K562 (cell line): ENCODE results near the gene MRPL33. TPM values are rescaled to one million over a fixed set of nuclear protein-coding genes. Genes with fewer than 3 reads are reported as not detected.

Source experiments
- ATAC-seq: fragments of 200-7000 bp; cut with Tn5 transposase; 3 replicates; pipeline ENCODE4 v1.9.1; 2020; ENCODE audit warnings: moderate library complexity
- BruUV-seq: library from RNA; stranded (reverse); fragments of 400-500 nt; replicated peaks from 2 replicates; lab custom pipeline; 2021; lab: Mats Ljungman, UMichigan
- CTCF ChIA-PET: fragments of 300-600 bp; formaldehyde crosslinking; extraction: SDS; loops from one replicate; lab custom pipeline; 2021; ENCODE audit warnings: low intra/inter-chr PET ratio; lab: Yijun Ruan, JAX
- POLR2A ChIA-PET: fragments of 300-600, 350-650 bp; sonication (Branson Sonifier 250); formaldehyde crosslinking; extraction: SDS; loops from one replicate; lab custom pipeline; 2021; ENCODE audit warnings: antibody characterized with exemption, inconsistent platforms; lab: Yijun Ruan, JAX
- DNase-seq, 4 experiments: peaks; one replicate each; pipeline versions ENCODE4 v3.0.0 to v3.0.0-alpha.2; 2011 to 2018; ENCODE audit warnings: low spot score in 3 of 4, mixed read lengths in 3 of 4; ENCODE audit errors: extremely low read depth in 1 of 4
- FAIRE-seq: peaks from 2 replicates; lab custom pipeline; 2011; peaks lifted over from hg19 to GRCh38; lab: Jason Lieb, UNC
- H2AFZ ChIP-seq: 2 replicates; pipeline ENCODE4 v1.6.0; 2011; ENCODE audit warnings: low read depth, low read length, control low read depth, inconsistent platforms
- H3K27ac ChIP-seq: fragments of 200-600 bp; 3 replicates; pipeline ENCODE4 v1.8.0; 2011; ENCODE audit warnings: low read depth, mild to moderate bottlenecking, control low read depth, inconsistent platforms, low read length, moderate library complexity, mixed read lengths; ENCODE audit errors: extremely low read depth
- H3K27me3 ChIP-seq, 2 experiments: fragments of 300-600 bp in 1 of 2; 2 replicates in 1 of 2; 3 replicates in 1 of 2; pipeline versions ENCODE4 v1.6.0 to v1.8.0; 2011; ENCODE audit warnings: inconsistent platforms in 2 of 2, low read length in 2 of 2, mild to moderate bottlenecking in 1 of 2, mixed read lengths in 1 of 2, moderate library complexity in 1 of 2; ENCODE audit not compliant: control insufficient read depth in 2 of 2, insufficient read depth in 2 of 2
- H3K36me3 ChIP-seq: fragments of 300-600 bp; 3 replicates; pipeline ENCODE4 v1.8.0; 2011; ENCODE audit warnings: mild to moderate bottlenecking, low read length, inconsistent platforms; ENCODE audit not compliant: control insufficient read depth, insufficient read depth
- H3K4me1 ChIP-seq, 2 experiments: fragments of 200-600 bp in 1 of 2; replicated peaks in 1 of 2; 2 replicates in 1 of 2; 3 replicates in 1 of 2; pipeline versions ENCODE4 v1.5.1 to v1.8.0; 2011; ENCODE audit warnings: inconsistent platforms in 2 of 2, low read length in 2 of 2, mild to moderate bottlenecking in 1 of 2, mixed read lengths in 1 of 2, moderate library complexity in 1 of 2; ENCODE audit not compliant: control insufficient read depth in 2 of 2, insufficient read depth in 2 of 2
- H3K4me2 ChIP-seq: 2 replicates; pipeline ENCODE4 v1.6.1; 2011; ENCODE audit warnings: low read length, control low read depth, inconsistent platforms, mixed read lengths; ENCODE audit not compliant: insufficient read depth
- H3K4me3 ChIP-seq: fragments of 200-600 bp; sonication (generic), shearing (Covaris generic); 2 replicates; pipeline ENCODE4 v1.5.1; 2016; ENCODE audit warnings: control low read depth, inconsistent platforms
- H3K79me2 ChIP-seq: fragments of 200-600 bp; 3 replicates; pipeline ENCODE4 v1.8.0; 2011; ENCODE audit warnings: low read length, inconsistent platforms; ENCODE audit not compliant: control insufficient read depth, insufficient read depth
- H3K9ac ChIP-seq, 2 experiments: 2 replicates each; pipeline versions ENCODE4 v1.6.0 to v1.6.1; 2011; ENCODE audit warnings: low read depth in 2 of 2, low read length in 2 of 2, control low read depth in 1 of 2, inconsistent platforms in 1 of 2, mild to moderate bottlenecking in 1 of 2, mixed read lengths in 1 of 2; ENCODE audit not compliant: insufficient read depth in 1 of 2
- H3K9me1 ChIP-seq: one replicate; pipeline ENCODE4 v1.6.0; 2011; ENCODE audit warnings: inconsistent platforms, mild to moderate bottlenecking, low read length, moderate library complexity; ENCODE audit not compliant: control insufficient read depth, insufficient read depth
- H3K9me3 ChIP-seq: replicated peaks from 2 replicates; pipeline ENCODE4 v1.5.1; 2011; ENCODE audit warnings: low read depth, low read length, inconsistent platforms; ENCODE audit not compliant: control insufficient read depth, insufficient read depth
- H4K20me1 ChIP-seq: replicated peaks from 2 replicates; pipeline ENCODE4 v1.6.1; 2011; ENCODE audit warnings: low read length, inconsistent platforms, mixed read lengths; ENCODE audit not compliant: control insufficient read depth, insufficient read depth
- CHD1 ChIP-seq: fragments of 200-600 bp; sonication (generic); IDR thresholded peaks from one replicate; pipeline ENCODE4 v1.6.1; 2012; ENCODE audit warnings: mild to moderate bottlenecking, moderate library complexity, low read length, inconsistent platforms
- FOXA1 ChIP-seq: fragments of 450-650 bp; IDR thresholded peaks from 2 replicates; pipeline ENCODE4 v1.6.1; 2016; ENCODE audit warnings: mild to moderate bottlenecking, borderline replicate concordance
- PHB2 ChIP-seq: fragments of 450-650 bp; IDR thresholded peaks from 2 replicates; pipeline ENCODE4 v1.6.1; 2017; ENCODE audit warnings: low read depth
- RAD51 ChIP-seq: fragments of 450-650 bp; IDR thresholded peaks from 2 replicates; pipeline ENCODE4 v1.7.1; 2016; ENCODE audit warnings: low read depth, mild to moderate bottlenecking, borderline replicate concordance
- SMC3 ChIP-seq: conservative IDR thresholded peaks from 2 replicates; pipeline ENCODE4 v1.6.1; 2011; ENCODE audit warnings: low read depth, low read length, improper control_type of control experiment; ENCODE audit not compliant: insufficient read depth
- ZBTB2 ChIP-seq: fragments of 450-650 bp; IDR thresholded peaks from 2 replicates; pipeline ENCODE4 v1.6.1; 2016; ENCODE audit warnings: antibody characterized with exemption
- ZC3H4 ChIP-seq: sonication (generic); formaldehyde crosslinking; IDR thresholded peaks from 2 replicates; pipeline ENCODE4 v1.9.0; 2021; ENCODE audit warnings: missing genetic modification reagents, borderline replicate concordance
- ZKSCAN3 ChIP-seq: fragments of 250-450 bp; sonication (Bioruptor Pico); IDR thresholded peaks from 2 replicates; pipeline ENCODE4 v1.4.0; 2020
- ZNF12 ChIP-seq: sonication (generic); formaldehyde crosslinking; IDR thresholded peaks from 2 replicates; pipeline ENCODE4 v1.4.0; 2020; ENCODE audit warnings: mild to moderate bottlenecking, missing genetic modification reagents
- ZNF830 ChIP-seq: fragments of 250-450 bp; sonication (Bioruptor Pico); IDR thresholded peaks from 2 replicates; pipeline ENCODE4 v1.5.0; 2021; ENCODE audit warnings: mild to moderate bottlenecking
- WGBS: fragments of 100-300 bp; shearing (Covaris generic); methylation state at CpG from one replicate; pipeline ENCODE4 v1.1.6; 2016; ENCODE audit warnings: low coverage, mixed read lengths; ENCODE audit not compliant: insufficient coverage; ENCODE audit errors: missing lambda C conversion rate; 5-methylcytosine and 5-hydroxymethylcytosine counted together
- in situ Hi-C: fragments of 300-500 bp; cut with MboI; formaldehyde crosslinking; loops from 4 replicates; pipeline ENCODE4 v1.15.0; 2018; ENCODE audit warnings: inconsistent platforms, mixed read lengths
- intact Hi-C: fragments of 100-400 bp; cut with micrococcal nuclease; formaldehyde crosslinking; loops from 2 replicates; pipeline ENCODE4 v1.14.2; 2022
- polyA plus RNA-seq, 8 experiments: library from polyadenylated mRNA; depleted of rRNA in 4 of 8; stranded (reverse) in 5 of 8; unstranded in 3 of 8; fragments of >200 nt; fragmentation: Nextera tagmentation in 2 of 8; fragmentation: Illumina TruSeq in 1 of 8; extraction: Ambion mirVana in 2 of 8; extraction: Trizol in 1 of 8; gene quantifications; 2 replicates each; pipeline versions ENCODE4 v1.2.1 to v1.2.3, GENCODE V29; 2011 to 2014; ENCODE audit warnings: inconsistent platforms in 1 of 8, missing spikeins in 1 of 8
- total RNA-seq, 7 experiments: library from RNA; depleted of rRNA in 6 of 7; stranded (reverse); fragments of >200 nt in 6 of 7; fragmentation: Illumina TruSeq in 2 of 7; extraction: Trizol in 2 of 7; gene quantifications; 2 replicates each; pipeline versions ENCODE4 v1.2.1 to v1.2.3, GENCODE V29; 2011 to 2021; ENCODE audit warnings: low replicate concordance in 1 of 7
- TF ChIP-seq, protein P1 (sequence below): fragments of 450-650 bp; IDR thresholded peaks from 2 replicates; pipeline ENCODE4 v1.6.1; 2017; ENCODE audit warnings: mild to moderate bottlenecking, moderate library complexity
- TF ChIP-seq, protein P2 (sequence below): fragments of 450-650 bp; IDR thresholded peaks from 2 replicates; pipeline ENCODE4 v1.6.1; 2018; ENCODE audit not compliant: partially characterized antibody
- TF ChIP-seq, protein P3 (sequence below): fragments of 450-650 bp; IDR thresholded peaks from 2 replicates; pipeline ENCODE4 v1.6.1; 2016; ENCODE audit warnings: borderline replicate concordance

MRPL33 gene
- total and polyA plus RNA-seq, 9 of the 15 experiments (the other 6 are each of a cell fraction or from before 2014, with no cell fraction given): 68.3 to 338 (median 226) TPM

GRCh38 chr2:27798486-27798885, 27.0 kb downstream of the MRPL33 start:
- BruUV-seq: no TSS peak
- Histone ChIP-seq H3K27ac (no peak overlapping the region), H3K36me3 (no peaks in the 10 kb centered on the region), H2AFZ (no peak overlapping the region), H3K9me1 (no peaks in the 10 kb centered on the region), H3K4me3 (no peak overlapping the region), H3K9ac (no peak overlapping the region), H3K9me3 (no peaks in the 10 kb centered on the region), H3K79me2 (no peaks in the 10 kb centered on the region), H3K4me2 (no peak overlapping the region), H4K20me1 (no peaks in the 10 kb centered on the region; the same call in 1 of the 2 replicates), H3K27me3 (peaks cover 21 to 43% of the 10 kb centered on the region in 2 experiments), H3K4me1 (no peaks in the 10 kb centered on the region; a peak in 1 of 5 replicates)
- ChIA-PET CTCF (no interaction called here), POLR2A (interaction anchor here (0.5 to 1.4 kb wide), 2 partner anchors 38 to 1274 kb away, joined by 3 to 4 read pairs; no protein-coding TSS in a partner anchor)
- intact Hi-C loops: no loop called here
- no peak for FAIRE-seq
- no peak for DNase-seq
- in situ Hi-C loops: no loop called here
- TF ChIP-seq FOXA1 (no peak), RAD51 (no peak), ZKSCAN3 (no peak), ZBTB2 (no peak), SMC3 (no peak), ZC3H4 (CRISPR knock-in tag) (no peak), ZNF830 (CRISPR knock-in tag) (no peak), CHD1 (no peak), ZNF12 (CRISPR knock-in tag) (no peak), PHB2 (no peak)
- TF ChIP-seq, protein P1, sequence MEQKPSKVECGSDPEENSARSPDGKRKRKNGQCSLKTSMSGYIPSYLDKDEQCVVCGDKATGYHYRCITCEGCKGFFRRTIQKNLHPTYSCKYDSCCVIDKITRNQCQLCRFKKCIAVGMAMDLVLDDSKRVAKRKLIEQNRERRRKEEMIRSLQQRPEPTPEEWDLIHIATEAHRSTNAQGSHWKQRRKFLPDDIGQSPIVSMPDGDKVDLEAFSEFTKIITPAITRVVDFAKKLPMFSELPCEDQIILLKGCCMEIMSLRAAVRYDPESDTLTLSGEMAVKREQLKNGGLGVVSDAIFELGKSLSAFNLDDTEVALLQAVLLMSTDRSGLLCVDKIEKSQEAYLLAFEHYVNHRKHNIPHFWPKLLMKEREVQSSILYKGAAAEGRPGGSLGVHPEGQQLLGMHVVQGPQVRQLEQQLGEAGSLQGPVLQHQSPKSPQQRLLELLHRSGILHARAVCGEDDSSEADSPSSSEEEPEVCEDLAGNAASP: no peak
- TF ChIP-seq, protein P2, sequence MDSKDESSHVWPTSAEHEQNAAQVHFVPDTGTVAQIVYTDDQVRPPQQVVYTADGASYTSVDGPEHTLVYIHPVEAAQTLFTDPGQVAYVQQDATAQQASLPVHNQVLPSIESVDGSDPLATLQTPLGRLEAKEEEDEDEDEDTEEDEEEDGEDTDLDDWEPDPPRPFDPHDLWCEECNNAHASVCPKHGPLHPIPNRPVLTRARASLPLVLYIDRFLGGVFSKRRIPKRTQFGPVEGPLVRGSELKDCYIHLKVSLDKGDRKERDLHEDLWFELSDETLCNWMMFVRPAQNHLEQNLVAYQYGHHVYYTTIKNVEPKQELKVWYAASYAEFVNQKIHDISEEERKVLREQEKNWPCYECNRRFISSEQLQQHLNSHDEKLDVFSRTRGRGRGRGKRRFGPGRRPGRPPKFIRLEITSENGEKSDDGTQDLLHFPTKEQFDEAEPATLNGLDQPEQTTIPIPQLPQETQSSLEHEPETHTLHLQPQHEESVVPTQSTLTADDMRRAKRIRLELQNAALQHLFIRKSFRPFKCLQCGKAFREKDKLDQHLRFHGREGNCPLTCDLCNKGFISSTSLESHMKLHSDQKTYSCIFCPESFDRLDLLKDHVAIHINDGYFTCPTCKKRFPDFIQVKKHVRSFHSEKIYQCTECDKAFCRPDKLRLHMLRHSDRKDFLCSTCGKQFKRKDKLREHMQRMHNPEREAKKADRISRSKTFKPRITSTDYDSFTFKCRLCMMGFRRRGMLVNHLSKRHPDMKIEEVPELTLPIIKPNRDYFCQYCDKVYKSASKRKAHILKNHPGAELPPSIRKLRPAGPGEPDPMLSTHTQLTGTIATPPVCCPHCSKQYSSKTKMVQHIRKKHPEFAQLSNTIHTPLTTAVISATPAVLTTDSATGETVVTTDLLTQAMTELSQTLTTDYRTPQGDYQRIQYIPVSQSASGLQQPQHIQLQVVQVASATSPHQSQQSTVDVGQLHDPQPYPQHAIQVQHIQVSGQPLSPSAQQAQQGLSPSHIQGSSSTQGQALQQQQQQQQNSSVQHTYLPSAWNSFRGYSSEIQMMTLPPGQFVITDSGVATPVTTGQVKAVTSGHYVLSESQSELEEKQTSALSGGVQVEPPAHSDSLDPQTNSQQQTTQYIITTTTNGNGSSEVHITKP: no peak
- TF ChIP-seq, protein P3, sequence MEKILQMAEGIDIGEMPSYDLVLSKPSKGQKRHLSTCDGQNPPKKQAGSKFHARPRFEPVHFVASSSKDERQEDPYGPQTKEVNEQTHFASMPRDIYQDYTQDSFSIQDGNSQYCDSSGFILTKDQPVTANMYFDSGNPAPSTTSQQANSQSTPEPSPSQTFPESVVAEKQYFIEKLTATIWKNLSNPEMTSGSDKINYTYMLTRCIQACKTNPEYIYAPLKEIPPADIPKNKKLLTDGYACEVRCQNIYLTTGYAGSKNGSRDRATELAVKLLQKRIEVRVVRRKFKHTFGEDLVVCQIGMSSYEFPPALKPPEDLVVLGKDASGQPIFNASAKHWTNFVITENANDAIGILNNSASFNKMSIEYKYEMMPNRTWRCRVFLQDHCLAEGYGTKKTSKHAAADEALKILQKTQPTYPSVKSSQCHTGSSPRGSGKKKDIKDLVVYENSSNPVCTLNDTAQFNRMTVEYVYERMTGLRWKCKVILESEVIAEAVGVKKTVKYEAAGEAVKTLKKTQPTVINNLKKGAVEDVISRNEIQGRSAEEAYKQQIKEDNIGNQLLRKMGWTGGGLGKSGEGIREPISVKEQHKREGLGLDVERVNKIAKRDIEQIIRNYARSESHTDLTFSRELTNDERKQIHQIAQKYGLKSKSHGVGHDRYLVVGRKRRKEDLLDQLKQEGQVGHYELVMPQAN: no peak
- WGBS: under 1% methylated on average over 7 of the region's 7 CpGs
- ATAC-seq: no peak
